ENCODE results near the gene MAD2L1BP. TPM values are rescaled to one million over a fixed set of nuclear protein-coding genes. Genes with fewer than 3 reads are reported as not detected.

Gene MAD2L1BP
- total and polyA plus RNA-seq, 2 of the 13 experiments (the other 11 are each of a cell fraction or from before 2014, with no cell fraction given), result 54.2 to 55.5 TPM

DNA sequence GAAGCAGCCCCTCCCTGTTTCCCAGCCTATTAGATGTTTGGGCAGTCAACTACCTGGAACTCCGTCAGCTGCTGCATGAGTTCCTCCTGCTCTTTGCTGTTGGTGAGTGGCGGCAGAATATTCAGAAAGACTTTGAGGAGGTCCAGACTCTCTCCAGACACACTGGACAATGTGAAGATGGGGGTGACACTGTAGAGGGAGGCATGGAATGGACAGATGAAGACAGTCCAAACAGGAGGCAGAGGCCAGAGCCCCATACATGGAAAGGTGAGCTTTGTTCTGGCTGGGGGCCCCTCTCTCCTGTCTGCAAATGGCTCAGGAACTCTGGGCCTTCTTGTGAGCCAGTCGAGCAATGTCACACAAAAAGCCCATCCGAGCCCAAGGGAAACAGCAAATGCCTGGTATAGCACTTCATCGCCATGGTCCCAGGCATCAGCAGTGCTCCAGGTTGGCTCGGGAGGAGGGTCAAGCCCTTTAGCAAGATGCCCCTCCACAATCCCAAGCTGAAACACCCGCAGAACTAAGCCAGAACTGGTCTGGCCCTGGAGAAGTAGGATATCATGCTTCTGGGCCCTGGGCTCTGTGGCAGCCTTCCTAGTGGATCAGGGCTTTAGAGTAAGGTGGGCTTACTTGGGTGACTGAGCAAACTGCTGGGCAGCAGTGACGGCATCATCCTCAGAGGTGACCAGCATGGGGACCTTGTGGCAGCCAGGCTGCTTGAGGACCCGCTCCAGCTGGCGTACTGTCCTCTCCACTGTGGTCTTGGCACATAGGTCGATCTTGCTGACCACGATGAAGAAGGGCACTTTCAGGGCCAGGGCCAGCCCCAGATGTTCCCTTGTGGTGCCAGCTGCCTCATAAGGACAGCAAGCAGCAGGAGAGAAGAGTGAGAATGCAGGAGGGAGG lies 11.5 kb upstream of the MAD2L1BP start:
- Histone ChIP-seq H3K9me3 (ENCODE audit: low read length) (no peaks in the 10 kb centered on the region), H3K4me3 (replicated peaks in 1 of 3; ENCODE audit: insufficient read depth in 1 of 3, low read depth in 2 of 3, low read length in 3 of 3) (no peak overlapping the region), H3K4me1 (ENCODE audit: insufficient read depth, low read length) (peaks cover 24% of the 10 kb centered on the region), H4K20me1 (ENCODE audit: insufficient read depth, low read length) (no peaks in the 10 kb centered on the region), H3K27ac (ENCODE audit: extremely low read length, insufficient read depth, low read length) (no peak overlapping the region), H2AFZ (ENCODE audit: low read length) (no peak overlapping the region), H3K4me2 (ENCODE audit: low read depth, low read length) (no peak overlapping the region), H3K79me2 (ENCODE audit: insufficient read depth, low read length) (peaks cover 17% of the 10 kb centered on the region), H3K36me3 (replicated peaks in 1 of 2; ENCODE audit: control insufficient read depth in 1 of 2, insufficient read depth in 2 of 2, low read length in 2 of 2) (peaks cover 44 to 61% of the 10 kb centered on the region in 2 experiments), H3K27me3 (ENCODE audit: control insufficient read depth in 1 of 2, insufficient read depth in 2 of 2, low read length in 2 of 2) (no peaks in the 10 kb centered on the region; a peak in 1 of 5 replicates), H3K9ac (ENCODE audit: insufficient read depth, low read depth, low read length) (no peak overlapping the region)
- intact Hi-C loops (cut with micrococcal nuclease; ENCODE audit: unreplicated experiment), result no loop called here
- CTCF ChIA-PET (ENCODE audit: low intra/inter-chr PET ratio, low total read pairs), result no interaction called here
- no peak for FAIRE-seq
- BruUV-seq (replicated peaks), result no TSS peak
- POLR2A ChIA-PET, result no interaction called here
- TF ChIP-seq CCDC6 (CRISPR knock-in tag; IDR thresholded peaks at IDR 0.05) (peak; percentile 20; the same call in 1 of the 2 replicates), RBFOX2 (IDR thresholded peaks at IDR 0.05; ENCODE audit: low read depth, low read length) (0 out of 2 replicates have a peak, but pooled peaks have one; percentile 39), SSRP1 (CRISPR knock-in tag; IDR thresholded peaks at IDR 0.05) (0 out of 2 replicates have a peak, but pooled peaks have one; percentile 10), MED1 (CRISPR knock-in tag; IDR thresholded peaks at IDR 0.05) (no peak)
- ATAC-seq, result no peak
- in situ Hi-C loops (cut with HindIII; ENCODE audit: extremely low pct_ligation_motif_present, low pct_unique_long_range_greater_than_20kb), result no loop called here
- WGBS (ENCODE audit: low lambda C conversion rate), result 96% methylated on average over 8 of the region's 12 CpGs
- DNase-seq (ENCODE audit: low spot score), result no peak

DNA sequence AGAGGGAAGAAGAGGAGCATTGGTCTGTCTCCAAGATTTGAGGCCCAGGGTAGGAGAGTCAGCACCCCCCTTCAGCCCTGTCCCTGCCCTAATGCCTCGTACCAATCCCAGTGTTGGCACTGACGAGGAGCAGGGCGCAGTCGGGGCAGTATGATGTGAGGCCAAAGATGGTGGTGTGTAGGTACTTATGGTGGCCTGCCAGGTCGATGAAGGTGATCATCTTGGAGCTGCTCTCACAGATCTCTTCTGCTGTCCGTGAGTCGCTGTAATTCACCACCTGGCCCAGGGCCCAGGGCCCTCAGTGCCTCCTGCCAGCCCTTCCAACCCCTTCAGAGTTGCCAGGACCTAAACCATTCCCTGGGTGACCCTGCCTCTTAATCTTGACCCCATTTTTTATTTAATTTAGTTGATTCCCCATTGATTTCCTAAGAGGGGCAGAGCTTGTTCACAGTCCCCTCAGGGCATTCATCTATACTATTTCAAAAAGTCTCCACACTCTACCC lies 10.8 kb upstream of the MAD2L1BP start:
- BruUV-seq (replicated peaks), result no TSS peak
- ChIA-PET POLR2A (interaction anchor here (0.8 to 2.7 kb wide), 2 partner anchors 11 to 94 kb away, joined by 3 to 10 read pairs; no protein-coding TSS in a partner anchor), CTCF (ENCODE audit: low intra/inter-chr PET ratio, low total read pairs) (no interaction called here)
- H4K20me1 ChIP-seq (ENCODE audit: insufficient read depth, low read length), result no peaks in the 10 kb centered on the region
- intact Hi-C loops (cut with micrococcal nuclease; ENCODE audit: unreplicated experiment) (loop anchor here (5.0 kb wide), 1 partner anchor 453 kb away; the partner anchor contains the start of gene SRF), in situ Hi-C loops (cut with HindIII; ENCODE audit: extremely low pct_ligation_motif_present, low pct_unique_long_range_greater_than_20kb) (no loop called here)
- FAIRE-seq (no peak), DNase-seq (ENCODE audit: low spot score) (no peak), ATAC-seq (no peak)
- no peak overlapping the region for H3K27ac ChIP-seq (ENCODE audit: extremely low read length, insufficient read depth, low read length)
- WGBS (ENCODE audit: low lambda C conversion rate), result 95% methylated on average over 7 of the region's 7 CpGs
- H3K4me2 ChIP-seq (ENCODE audit: low read depth, low read length), result no peak overlapping the region
- H3K4me1 ChIP-seq (ENCODE audit: insufficient read depth, low read length), result peaks cover 24% of the 10 kb centered on the region
- H3K79me2 ChIP-seq (ENCODE audit: insufficient read depth, low read length), result peaks cover 17% of the 10 kb centered on the region
- no peaks in the 10 kb centered on the region; a peak in 1 of 5 replicates for H3K27me3 ChIP-seq (ENCODE audit: control insufficient read depth in 1 of 2, insufficient read depth in 2 of 2, low read length in 2 of 2)
- no peak overlapping the region for H2AFZ ChIP-seq (ENCODE audit: low read length)
- H3K4me3 ChIP-seq (replicated peaks in 1 of 3; ENCODE audit: insufficient read depth in 1 of 3, low read depth in 2 of 3, low read length in 3 of 3), result no peak overlapping the region
- H3K9ac ChIP-seq (ENCODE audit: insufficient read depth, low read depth, low read length), result no peak overlapping the region
- H3K9me3 ChIP-seq (ENCODE audit: low read length), result no peaks in the 10 kb centered on the region
- H3K36me3 ChIP-seq (replicated peaks in 1 of 2; ENCODE audit: control insufficient read depth in 1 of 2, insufficient read depth in 2 of 2, low read length in 2 of 2), result peaks cover 44 to 61% of the 10 kb centered on the region in 2 experiments
- TF ChIP-seq KLF6 (CRISPR knock-in tag; IDR thresholded peaks at IDR 0.05) (no peak), RBFOX2 (IDR thresholded peaks at IDR 0.05; ENCODE audit: low read depth, low read length) (peak; percentile 34; the same call in 1 of the 2 replicates), ZNF282 (IDR thresholded peaks at IDR 0.05; ENCODE audit: partially characterized antibody) (no peak)
- TF ChIP-seq, protein P1, sequence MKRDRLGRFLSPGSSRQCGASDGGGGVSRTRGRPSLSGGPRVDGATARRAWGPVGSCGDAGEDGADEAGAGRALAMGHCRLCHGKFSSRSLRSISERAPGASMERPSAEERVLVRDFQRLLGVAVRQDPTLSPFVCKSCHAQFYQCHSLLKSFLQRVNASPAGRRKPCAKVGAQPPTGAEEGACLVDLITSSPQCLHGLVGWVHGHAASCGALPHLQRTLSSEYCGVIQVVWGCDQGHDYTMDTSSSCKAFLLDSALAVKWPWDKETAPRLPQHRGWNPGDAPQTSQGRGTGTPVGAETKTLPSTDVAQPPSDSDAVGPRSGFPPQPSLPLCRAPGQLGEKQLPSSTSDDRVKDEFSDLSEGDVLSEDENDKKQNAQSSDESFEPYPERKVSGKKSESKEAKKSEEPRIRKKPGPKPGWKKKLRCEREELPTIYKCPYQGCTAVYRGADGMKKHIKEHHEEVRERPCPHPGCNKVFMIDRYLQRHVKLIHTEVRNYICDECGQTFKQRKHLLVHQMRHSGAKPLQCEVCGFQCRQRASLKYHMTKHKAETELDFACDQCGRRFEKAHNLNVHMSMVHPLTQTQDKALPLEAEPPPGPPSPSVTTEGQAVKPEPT (CRISPR knock-in tag; IDR thresholded peaks at IDR 0.05; ENCODE audit: low read depth), result no peak
- TF ChIP-seq, protein P2, sequence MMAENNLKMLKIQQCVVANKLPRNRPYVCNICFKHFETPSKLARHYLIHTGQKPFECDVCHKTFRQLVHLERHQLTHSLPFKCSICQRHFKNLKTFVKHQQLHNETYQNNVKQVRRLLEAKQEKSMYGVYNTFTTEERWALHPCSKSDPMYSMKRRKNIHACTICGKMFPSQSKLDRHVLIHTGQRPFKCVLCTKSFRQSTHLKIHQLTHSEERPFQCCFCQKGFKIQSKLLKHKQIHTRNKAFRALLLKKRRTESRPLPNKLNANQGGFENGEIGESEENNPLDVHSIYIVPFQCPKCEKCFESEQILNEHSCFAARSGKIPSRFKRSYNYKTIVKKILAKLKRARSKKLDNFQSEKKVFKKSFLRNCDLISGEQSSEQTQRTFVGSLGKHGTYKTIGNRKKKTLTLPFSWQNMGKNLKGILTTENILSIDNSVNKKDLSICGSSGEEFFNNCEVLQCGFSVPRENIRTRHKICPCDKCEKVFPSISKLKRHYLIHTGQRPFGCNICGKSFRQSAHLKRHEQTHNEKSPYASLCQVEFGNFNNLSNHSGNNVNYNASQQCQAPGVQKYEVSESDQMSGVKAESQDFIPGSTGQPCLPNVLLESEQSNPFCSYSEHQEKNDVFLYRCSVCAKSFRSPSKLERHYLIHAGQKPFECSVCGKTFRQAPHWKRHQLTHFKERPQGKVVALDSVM (CRISPR knock-in tag; IDR thresholded peaks at IDR 0.05), result no peak
